Activated CD8-positive, alpha-beta memory T cell treated with anti-CD3 and anti-CD28 coated beads, Interleukin-2, amount 10 ng/mL, durations not matched to agents 7 days and 5 days (primary cell): Measurements from ENCODE around the gene REM2. TPM values are rescaled to one million over a fixed set of nuclear protein-coding genes. Genes with fewer than 3 reads are reported as not detected.

Experiments used
- total RNA-seq, 2 experiments: library from RNA; stranded (reverse); gene quantifications; one replicate each; pipeline ENCODE4 v1.2.3, GENCODE V29; 2021

Gene REM2
- total RNA-seq, 2 experiments from 2014 or later, result 0.26 to 0.93 TPM

Other genes starting within 250 kb of the REM2 start
- gene OR6J1, start 238.9 kb upstream of the REM2 start, total RNA-seq, result not detected
- 100 to 1,000 TPM; 106 to 133 TPM for gene OXA1L, start 116.5 kb upstream of the REM2 start, total RNA-seq
- under 1 TPM; 0.16 to 0.58 TPM for gene SLC7A7, start 67.8 kb upstream of the REM2 start, total RNA-seq
- 100 to 1,000 TPM; 107 to 147 TPM for gene MRPL52, start 53.3 kb upstream of the REM2 start, total RNA-seq
- 1 to 10 TPM; 1.3 to 2.5 TPM for gene MMP14, start 46.6 kb upstream of the REM2 start, total RNA-seq
- gene LRP10, start 11.5 kb upstream of the REM2 start, total RNA-seq, result 10 to 100 TPM; 59.0 to 60.1 TPM
- gene RBM23, start 35.9 kb downstream of the REM2 start, total RNA-seq, result 10 to 100 TPM; 82.9 to 96.7 TPM
- 10 to 100 TPM; 49.2 to 84.0 TPM for gene PRMT5, start 46.2 kb downstream of the REM2 start, total RNA-seq
- 10 to 100 TPM; 57.0 to 77.9 TPM for gene HAUS4, start 73.9 kb downstream of the REM2 start, total RNA-seq
- gene AJUBA, start 99.3 kb downstream of the REM2 start, total RNA-seq, result 1 to 10 TPM in 1 of 2 experiments, under 1 TPM in 1; 0.41 to 1.2 TPM
- gene C14orf93, start 126.9 kb downstream of the REM2 start, total RNA-seq, result 10 to 100 TPM in 1 of 2 experiments, 1 to 10 TPM in 1; 9.0 to 12.6 TPM
- 10 to 100 TPM; 66.7 to 95.3 TPM for gene PSMB5, start 151.7 kb downstream of the REM2 start, total RNA-seq
- not detected for gene PSMB11, start 159.0 kb downstream of the REM2 start, total RNA-seq
- gene CDH24, start 174.3 kb downstream of the REM2 start, total RNA-seq, result 1 to 10 TPM; 2.4 to 2.5 TPM
- 100 to 1,000 TPM; 172 to 204 TPM for gene ACIN1, start 211.9 kb downstream of the REM2 start, total RNA-seq
- 10 to 100 TPM; 44.6 to 53.2 TPM for gene C14orf119, start 212.3 kb downstream of the REM2 start, total RNA-seq
- gene CIROP, start 221.8 kb downstream of the REM2 start, total RNA-seq, result not detected
- gene CEBPE, start 236.0 kb downstream of the REM2 start, total RNA-seq, result under 1 TPM in 1 of 2 experiments, not detected in 1; 0.79 TPM